ENCODE results near the gene GKAP1. TPM values are rescaled to one million over a fixed set of nuclear protein-coding genes. Genes with fewer than 3 reads are reported as not detected.
A peak's percentile ranks its signal among the peaks of the same experiment; 100 is the strongest.
"Not testable (repeated sequence)": the region's sequence is repeated elsewhere in the genome, so short reads cannot be mapped to it uniquely, and the experiment has no call there.

Gene GKAP1
- total and polyA plus RNA-seq, 9 donors, result 11.8 to 19.4 (median 14.8) TPM

GRCh38 chr9:83744206-83744605 lies 73.4 kb downstream of the GKAP1 start:
- H3K9me3 ChIP-seq (replicated peaks; ENCODE audit: control insufficient read depth, low read depth, low read length), result no peaks in the 10 kb centered on the region
- H3K27ac ChIP-seq (ENCODE audit: low read length), result no peak overlapping the region
- WGBS (ENCODE audit: insufficient coverage), result no CpG with 5 or more reads among the region's 1 CpG
- H3K36me3 ChIP-seq (ENCODE audit: control insufficient read depth, insufficient read depth, low read length), result no peaks in the 10 kb centered on the region
- H3K4me1 ChIP-seq (ENCODE audit: control insufficient read depth, insufficient read depth, low read length), result no peaks in the 10 kb centered on the region
- H3K4me3 ChIP-seq (ENCODE audit: low read length), result no peak overlapping the region
- no peak for DNase-seq
- H3K27me3 ChIP-seq (ENCODE audit: control insufficient read depth, insufficient read depth, low read length), result no peaks in the 10 kb centered on the region

GRCh38 chr9:83733739-83734138 lies 83.8 kb downstream of the GKAP1 start:
- Histone ChIP-seq H3K4me1 (ENCODE audit: control insufficient read depth, insufficient read depth, low read length) (no peaks in the 10 kb centered on the region), H3K27ac (ENCODE audit: low read length) (no peak overlapping the region), H3K27me3 (ENCODE audit: control insufficient read depth, insufficient read depth, low read length) (no peaks in the 10 kb centered on the region), H3K36me3 (ENCODE audit: control insufficient read depth, insufficient read depth, low read length) (no peaks in the 10 kb centered on the region), H3K4me3 (ENCODE audit: low read length) (no peak overlapping the region), H3K9me3 (replicated peaks; ENCODE audit: control insufficient read depth, low read depth, low read length) (no peaks in the 10 kb centered on the region)
- no CpG with 5 or more reads among the region's 4 CpGs for WGBS (ENCODE audit: insufficient coverage)
- DNase-seq, result no peak

- not testable (repeated sequence) for H3K9me3 ChIP-seq (replicated peaks; ENCODE audit: control insufficient read depth, low read depth, low read length); DNase-seq; H3K27me3 ChIP-seq (ENCODE audit: control insufficient read depth, insufficient read depth, low read length); H3K4me1 ChIP-seq (ENCODE audit: control insufficient read depth, insufficient read depth, low read length); H3K4me3 ChIP-seq (ENCODE audit: low read length); H3K27ac ChIP-seq (ENCODE audit: low read length); H3K36me3 ChIP-seq (ENCODE audit: control insufficient read depth, insufficient read depth, low read length)
- no CpG with 5 or more reads among the region's 22 CpGs for WGBS (ENCODE audit: insufficient coverage)
Measured at GRCh38 chr9:83728591-83729368, 88.8 kb downstream of the GKAP1 start.

- Histone ChIP-seq H3K4me1 (ENCODE audit: control insufficient read depth, insufficient read depth, low read length) (no peaks in the 10 kb centered on the region), H3K9me3 (replicated peaks; ENCODE audit: control insufficient read depth, low read depth, low read length) (no peaks in the 10 kb centered on the region), H3K4me3 (ENCODE audit: low read length) (no peak overlapping the region), H3K27me3 (ENCODE audit: control insufficient read depth, insufficient read depth, low read length) (no peaks in the 10 kb centered on the region), H3K27ac (ENCODE audit: low read length) (no peak overlapping the region), H3K36me3 (ENCODE audit: control insufficient read depth, insufficient read depth, low read length) (no peaks in the 10 kb centered on the region)
- no peak for DNase-seq
Measured at GRCh38 chr9:83724436-83724835, 93.1 kb downstream of the GKAP1 start.

- Histone ChIP-seq H3K27me3 (ENCODE audit: control insufficient read depth, insufficient read depth, low read length) (no peaks in the 10 kb centered on the region), H3K36me3 (ENCODE audit: control insufficient read depth, insufficient read depth, low read length) (no peaks in the 10 kb centered on the region), H3K4me1 (ENCODE audit: control insufficient read depth, insufficient read depth, low read length) (no peaks in the 10 kb centered on the region), H3K4me3 (ENCODE audit: low read length) (no peak overlapping the region), H3K9me3 (replicated peaks; ENCODE audit: control insufficient read depth, low read depth, low read length) (no peaks in the 10 kb centered on the region), H3K27ac (ENCODE audit: low read length) (no peak overlapping the region)
- no peak for DNase-seq
- WGBS (ENCODE audit: insufficient coverage), result no CpG with 5 or more reads among the region's 2 CpGs
Measured at GRCh38 chr9:83722726-83723495, 94.7 kb downstream of the GKAP1 start.

GRCh38 chr9:83721509-83721908 lies 96.1 kb downstream of the GKAP1 start:
- no peak overlapping the region for H3K4me3 ChIP-seq (ENCODE audit: low read length)
- H3K27me3 ChIP-seq (ENCODE audit: control insufficient read depth, insufficient read depth, low read length), result no peaks in the 10 kb centered on the region
- DNase-seq, result no peak

GRCh38 chr9:83715794-83716193 lies 101.8 kb downstream of the GKAP1 start:
- Histone ChIP-seq H3K4me1 (ENCODE audit: control insufficient read depth, insufficient read depth, low read length) (no peaks in the 10 kb centered on the region), H3K27me3 (ENCODE audit: control insufficient read depth, insufficient read depth, low read length) (no peaks in the 10 kb centered on the region), H3K4me3 (ENCODE audit: low read length) (no peak overlapping the region), H3K9me3 (replicated peaks; ENCODE audit: control insufficient read depth, low read depth, low read length) (peaks cover 7% of the 10 kb centered on the region), H3K36me3 (ENCODE audit: control insufficient read depth, insufficient read depth, low read length) (no peaks in the 10 kb centered on the region), H3K27ac (ENCODE audit: low read length) (no peak overlapping the region)
- DNase-seq, result no peak

More at GRCh38 chr9:83721509-83721908, 96.1 kb downstream of the GKAP1 start:
- no peak overlapping the region for H3K27ac ChIP-seq (ENCODE audit: low read length)
- H3K9me3 ChIP-seq (replicated peaks; ENCODE audit: control insufficient read depth, low read depth, low read length), result peaks cover under 1% of the 10 kb centered on the region
- no peaks in the 10 kb centered on the region for H3K4me1 ChIP-seq (ENCODE audit: control insufficient read depth, insufficient read depth, low read length)
- H3K36me3 ChIP-seq (ENCODE audit: control insufficient read depth, insufficient read depth, low read length), result no peaks in the 10 kb centered on the region

- Histone ChIP-seq H3K4me3 (ENCODE audit: low read length) (no peak overlapping the region), H3K27ac (ENCODE audit: low read length) (no peak overlapping the region), H3K9me3 (replicated peaks; ENCODE audit: control insufficient read depth, low read depth, low read length) (peaks cover 7% of the 10 kb centered on the region), H3K36me3 (ENCODE audit: control insufficient read depth, insufficient read depth, low read length) (no peaks in the 10 kb centered on the region), H3K27me3 (ENCODE audit: control insufficient read depth, insufficient read depth, low read length) (no peaks in the 10 kb centered on the region), H3K4me1 (ENCODE audit: control insufficient read depth, insufficient read depth, low read length) (no peaks in the 10 kb centered on the region)
- no peak for DNase-seq
- 80% methylated on average over 1 of the region's 1 CpG for WGBS (ENCODE audit: insufficient coverage)
Measured at GRCh38 chr9:83715221-83715620, 102.3 kb downstream of the GKAP1 start.

- no peaks in the 10 kb centered on the region for H3K36me3 ChIP-seq (ENCODE audit: control insufficient read depth, insufficient read depth, low read length)
- peaks cover 7% of the 10 kb centered on the region for H3K9me3 ChIP-seq (replicated peaks; ENCODE audit: control insufficient read depth, low read depth, low read length)
- no peak overlapping the region for H3K27ac ChIP-seq (ENCODE audit: low read length)
- no peak for DNase-seq
- 100% methylated on average over 1 of the region's 3 CpGs for WGBS (ENCODE audit: insufficient coverage)
- H3K27me3 ChIP-seq (ENCODE audit: control insufficient read depth, insufficient read depth, low read length), result no peaks in the 10 kb centered on the region
- no peak overlapping the region for H3K4me3 ChIP-seq (ENCODE audit: low read length)
- no peaks in the 10 kb centered on the region for H3K4me1 ChIP-seq (ENCODE audit: control insufficient read depth, insufficient read depth, low read length)
Measured at GRCh38 chr9:83714329-83714728, 103.2 kb downstream of the GKAP1 start.

- H3K27me3 ChIP-seq (ENCODE audit: control insufficient read depth, insufficient read depth, low read length), result no peaks in the 10 kb centered on the region
- DNase-seq, result peak; percentile 86
- no peaks in the 10 kb centered on the region for H3K4me1 ChIP-seq (ENCODE audit: control insufficient read depth, insufficient read depth, low read length)
- 12% methylated on average over 15 of the region's 20 CpGs for WGBS (ENCODE audit: insufficient coverage)
- peaks cover 3% of the 10 kb centered on the region for H3K9me3 ChIP-seq (replicated peaks; ENCODE audit: control insufficient read depth, low read depth, low read length)
- H3K36me3 ChIP-seq (ENCODE audit: control insufficient read depth, insufficient read depth, low read length), result no peaks in the 10 kb centered on the region
- peak overlapping the region; percentile 97 for H3K4me3 ChIP-seq (ENCODE audit: low read length)
- H3K27ac ChIP-seq (ENCODE audit: low read length), result peak overlapping the region; percentile 99
Measured at GRCh38 chr9:83708515-83709158, 108.9 kb downstream of the GKAP1 start.

Data from muscle of leg (tissue), 11 donors.